HG03045 (cell line): ENCODE results near the gene FIGN.

Source experiments
- ATAC-seq: cut with Tn5 transposase; IDR thresholded peaks from one replicate; pipeline ENCODE4 v1.9.1; 2021; ENCODE audit warnings: mild to moderate bottlenecking, moderate library complexity; ENCODE audit not compliant: unreplicated experiment

The FIGN gene

DNA sequence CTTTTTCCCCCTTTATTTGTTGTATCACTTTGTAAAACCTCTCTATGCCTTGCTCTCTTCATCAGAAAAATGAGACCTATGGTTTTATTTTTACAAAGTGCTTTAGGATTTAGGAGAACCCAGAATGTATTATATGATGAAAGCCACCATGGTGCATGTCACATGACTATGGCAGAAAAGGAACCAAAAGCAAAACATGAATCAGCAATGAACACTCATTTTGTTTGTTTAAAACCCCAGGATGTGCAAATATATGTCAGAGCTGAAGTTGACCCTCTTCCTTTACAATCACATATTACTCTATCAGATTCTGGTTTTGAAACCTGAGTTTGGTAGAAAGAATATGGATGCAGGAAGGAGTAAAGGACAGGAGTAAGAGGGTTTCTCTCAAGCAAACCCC lies 70.0 kb downstream of the FIGN start:
- no peak for ATAC-seq

DNA sequence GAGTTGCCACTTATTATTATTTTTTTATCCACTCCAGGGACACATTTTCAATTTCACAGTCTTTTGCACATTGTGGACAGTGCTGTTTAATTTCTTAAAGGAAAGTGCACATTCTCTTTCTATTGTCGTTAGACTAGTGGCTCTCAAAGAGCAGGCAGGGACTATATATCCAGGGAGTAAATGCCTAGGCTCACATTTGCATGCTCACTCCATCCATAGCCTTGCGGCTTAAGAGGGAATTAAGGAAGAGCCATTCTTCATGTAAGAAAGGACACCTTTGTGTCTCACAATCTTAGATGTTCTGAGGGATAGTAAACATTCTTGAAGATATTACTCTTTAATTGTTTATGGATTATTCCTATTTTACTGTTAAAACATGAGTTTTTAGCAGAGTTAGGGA lies 70.8 kb downstream of the FIGN start:
- no peak for ATAC-seq

DNA sequence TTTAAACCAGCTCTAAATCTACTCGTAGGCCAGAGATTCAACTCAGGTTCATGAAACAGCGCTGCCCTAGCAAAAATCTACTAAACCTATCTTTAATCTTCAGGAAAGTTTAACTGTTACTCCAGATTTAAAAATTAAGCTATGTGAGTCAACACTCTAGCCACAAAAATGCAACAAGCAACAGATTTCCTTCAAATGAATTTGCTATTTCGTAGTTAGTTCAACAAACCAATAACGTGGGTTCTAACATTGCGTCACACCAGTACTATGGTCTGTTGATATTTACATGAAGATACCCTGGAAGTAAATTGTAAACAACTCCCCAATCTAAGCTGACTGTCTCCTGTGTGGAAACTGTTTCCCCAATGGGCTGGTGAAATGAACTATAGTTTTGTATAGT lies 71.2 kb downstream of the FIGN start:
- no peak for ATAC-seq

DNA sequence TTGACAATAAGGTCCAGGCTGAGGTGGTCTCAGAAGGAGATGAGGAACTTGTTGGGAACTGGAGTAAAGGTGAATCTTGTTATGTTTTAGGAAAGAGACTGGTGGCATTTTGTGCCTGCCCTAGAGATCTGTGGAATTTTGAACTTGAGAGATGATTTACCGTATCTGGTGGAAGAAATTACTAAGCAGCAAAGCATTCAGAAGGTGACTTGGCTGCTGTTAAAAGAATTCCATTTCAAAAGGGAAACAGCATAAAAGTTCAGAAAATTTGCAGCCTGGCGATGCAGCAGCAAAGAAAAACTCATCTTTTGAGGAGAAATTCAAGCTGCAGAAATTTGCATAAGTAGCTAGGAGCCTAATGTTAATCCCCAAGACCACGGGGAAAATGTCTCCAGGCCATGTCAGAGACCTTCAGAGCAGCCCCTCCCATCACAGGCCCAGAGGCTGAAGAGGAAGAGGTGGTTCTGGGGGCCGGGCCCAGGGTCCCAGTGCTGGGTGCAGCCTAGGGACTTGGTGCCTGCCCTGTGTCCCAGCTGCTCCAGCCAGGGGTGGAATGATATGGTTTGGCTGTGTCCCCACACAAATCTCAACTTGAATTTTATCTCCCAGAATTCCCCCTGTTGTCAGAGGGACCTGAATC lies 73.5 kb downstream of the FIGN start:
- ATAC-seq, result no peak

DNA sequence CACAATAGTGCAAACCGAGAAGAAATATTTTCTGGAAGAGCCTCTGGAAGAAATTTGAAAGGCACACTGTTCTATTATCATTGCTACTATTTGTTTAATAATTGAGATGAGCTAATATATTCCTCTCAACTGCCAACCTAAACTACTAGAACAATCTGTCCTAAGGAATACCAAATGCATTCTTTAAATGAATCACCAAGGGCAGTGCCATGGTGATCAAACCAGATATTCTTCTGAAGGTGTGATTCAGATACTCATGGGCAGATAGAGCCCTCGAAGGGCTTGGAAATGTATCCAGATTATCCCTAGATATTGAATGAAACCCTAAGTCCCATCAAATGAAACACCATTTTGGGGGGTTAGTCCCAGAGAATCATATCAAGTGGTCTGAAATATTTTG lies 76.6 kb downstream of the FIGN start:
- no peak for ATAC-seq

DNA sequence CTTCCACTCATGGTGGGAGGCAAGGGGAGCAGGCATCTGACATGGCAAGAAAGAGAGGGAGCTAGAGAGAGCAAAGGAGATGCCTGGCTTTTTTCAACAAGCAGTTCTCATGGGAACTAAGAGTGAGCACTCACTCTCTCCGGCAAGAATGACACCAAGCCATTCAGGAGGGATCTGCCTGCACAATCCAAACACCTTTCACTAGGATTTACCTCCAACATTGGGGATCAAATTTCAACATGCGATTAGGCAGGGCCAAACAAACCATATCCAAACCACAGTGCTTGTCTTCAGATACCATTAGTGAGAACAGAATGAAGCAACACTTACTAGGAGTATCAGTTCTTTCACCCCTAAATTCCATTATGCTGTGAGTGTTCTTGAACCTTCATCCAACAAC lies 77.3 kb downstream of the FIGN start:
- ATAC-seq, result no peak

DNA sequence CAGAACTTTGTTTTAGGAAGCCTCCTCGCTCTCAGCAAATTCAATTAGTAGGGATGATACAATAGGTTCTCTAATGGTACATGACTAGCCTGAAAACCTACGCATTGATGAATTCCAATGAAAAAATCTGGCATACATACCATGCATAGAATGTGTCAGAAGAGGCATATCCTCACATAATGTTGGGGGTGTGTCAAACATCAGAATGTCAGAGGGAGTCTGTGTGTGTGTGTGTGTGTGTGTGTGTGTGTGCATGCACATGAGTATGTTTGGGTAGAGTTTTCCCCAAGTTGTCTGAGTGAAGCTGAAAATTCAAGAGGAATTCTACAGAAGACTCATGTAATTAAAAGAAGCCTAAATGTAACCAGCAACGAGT lies 78.5 kb downstream of the FIGN start:
- no peak for ATAC-seq

DNA sequence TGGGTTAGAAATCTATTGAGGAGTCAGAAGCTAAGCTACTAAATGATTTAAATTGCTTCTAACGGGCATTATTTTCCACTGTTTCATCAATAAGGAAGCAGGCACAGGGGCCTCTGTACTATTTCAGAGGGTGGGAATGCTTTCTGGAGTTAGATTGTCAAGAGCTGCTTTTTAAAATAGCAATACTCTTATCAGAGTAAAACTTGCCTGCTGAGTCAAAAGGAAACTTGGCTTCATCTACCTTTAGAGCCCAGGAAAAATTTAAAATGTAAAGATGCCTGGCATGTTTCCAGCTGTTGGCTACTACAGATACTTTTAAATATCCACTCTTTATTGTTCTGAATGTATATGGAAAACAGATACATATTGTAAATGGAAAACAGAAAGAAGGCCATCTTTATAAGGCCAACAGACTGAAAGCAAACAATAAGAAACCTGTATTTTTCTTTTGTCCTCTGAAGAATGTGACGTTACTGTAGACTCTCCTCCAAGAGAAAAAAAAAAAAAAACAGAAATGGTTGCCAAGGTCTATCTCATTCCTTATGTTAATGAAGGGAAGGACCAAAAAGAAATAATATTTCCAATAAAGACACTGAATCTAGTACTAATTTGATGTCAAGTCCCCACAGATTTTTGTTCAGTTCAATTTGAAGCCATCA lies 79.1 kb downstream of the FIGN start:
- no peak for ATAC-seq

DNA sequence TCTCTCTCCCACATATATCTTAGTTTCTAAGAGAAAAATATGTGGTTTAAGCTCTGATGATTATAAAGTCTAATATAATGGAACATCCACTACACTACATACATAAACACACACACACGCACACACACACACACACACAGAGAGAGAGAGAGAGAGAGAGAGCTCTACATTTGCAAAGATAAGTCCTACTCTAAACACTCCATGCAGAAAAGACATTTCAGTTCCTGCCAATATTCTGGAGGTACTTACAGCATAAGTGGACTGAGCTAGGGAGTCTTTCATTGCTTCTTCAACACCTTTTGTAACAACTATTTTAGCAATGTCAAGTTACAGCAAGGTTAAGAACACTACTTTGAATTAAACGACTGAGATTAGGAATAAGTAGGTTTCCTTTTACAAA lies 80.1 kb downstream of the FIGN start:
- ATAC-seq, result no peak

DNA sequence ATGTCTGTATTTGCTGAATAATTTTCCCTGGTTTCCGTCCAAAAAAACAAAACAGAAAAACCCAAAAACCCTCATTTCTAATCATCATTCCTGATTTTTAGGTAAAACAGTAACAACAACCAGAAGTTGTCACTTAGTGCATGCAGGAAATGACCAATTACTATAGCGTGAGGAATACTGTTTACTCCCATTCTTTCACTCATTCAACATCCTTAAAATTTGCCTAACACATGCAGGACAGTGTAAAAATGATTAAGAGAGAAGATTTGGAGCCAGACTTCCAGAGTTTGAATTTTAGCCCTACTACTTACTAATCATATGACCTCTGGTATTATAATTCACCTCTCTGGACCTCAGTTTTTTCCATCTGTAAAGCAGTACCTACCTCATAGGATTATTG lies 83.1 kb downstream of the FIGN start:
- no peak for ATAC-seq

DNA sequence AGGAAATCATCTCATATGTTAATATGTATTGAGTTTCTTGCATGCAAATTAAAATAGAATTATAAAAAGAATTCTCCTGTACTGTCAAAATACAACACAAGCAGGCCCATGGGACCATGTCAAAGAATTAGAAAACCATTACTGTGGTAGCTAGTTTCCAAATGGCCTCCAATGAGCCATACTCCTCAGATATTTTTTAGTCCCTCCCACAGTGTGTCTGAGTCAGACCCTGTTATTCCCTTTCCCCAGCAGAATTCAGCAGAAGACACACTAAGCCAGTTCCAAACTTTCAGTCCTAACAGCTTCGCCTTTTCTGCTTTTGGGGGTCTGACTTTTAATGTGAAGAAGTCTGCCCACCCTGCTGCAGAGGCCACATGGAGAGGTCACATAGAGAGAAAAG lies 86.7 kb downstream of the FIGN start:
- no peak for ATAC-seq

DNA sequence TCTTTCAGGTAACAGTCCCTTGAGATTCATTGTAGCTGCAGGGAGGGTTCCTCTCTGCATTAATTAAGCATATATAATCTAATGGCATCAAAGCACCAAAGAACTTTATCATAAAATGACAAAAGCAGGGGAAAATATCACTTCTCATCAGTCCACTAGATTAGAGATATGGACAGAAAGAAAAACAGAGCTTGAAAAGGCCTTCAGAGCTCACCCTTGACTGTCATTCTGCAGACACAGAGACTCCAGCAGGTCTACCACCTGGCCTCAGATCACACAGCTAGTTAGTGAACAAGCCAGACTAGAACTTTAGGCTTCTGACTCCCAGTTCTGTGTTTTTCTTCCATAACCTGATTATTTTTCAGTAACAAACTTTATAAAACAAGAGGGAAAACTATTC lies 88.5 kb downstream of the FIGN start:
- no peak for ATAC-seq

DNA sequence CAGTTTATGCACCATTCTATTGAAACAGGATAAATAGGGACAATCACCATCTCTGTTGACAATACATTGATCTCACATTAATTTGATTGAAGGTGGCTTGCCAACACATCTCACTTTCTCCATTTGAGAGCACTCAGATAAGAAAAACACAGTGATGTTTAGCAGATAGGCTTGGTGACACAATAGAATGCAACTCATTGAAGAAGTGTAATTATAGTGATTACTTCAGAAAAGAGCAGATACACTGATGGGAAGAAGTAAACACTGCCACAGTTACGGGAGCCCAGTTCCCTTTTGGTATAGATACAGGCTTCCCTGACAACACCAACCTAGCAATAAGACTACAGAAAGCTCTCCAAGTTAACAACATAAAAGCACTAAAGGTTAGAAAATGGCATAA lies 89.1 kb downstream of the FIGN start:
- ATAC-seq, result no peak

DNA sequence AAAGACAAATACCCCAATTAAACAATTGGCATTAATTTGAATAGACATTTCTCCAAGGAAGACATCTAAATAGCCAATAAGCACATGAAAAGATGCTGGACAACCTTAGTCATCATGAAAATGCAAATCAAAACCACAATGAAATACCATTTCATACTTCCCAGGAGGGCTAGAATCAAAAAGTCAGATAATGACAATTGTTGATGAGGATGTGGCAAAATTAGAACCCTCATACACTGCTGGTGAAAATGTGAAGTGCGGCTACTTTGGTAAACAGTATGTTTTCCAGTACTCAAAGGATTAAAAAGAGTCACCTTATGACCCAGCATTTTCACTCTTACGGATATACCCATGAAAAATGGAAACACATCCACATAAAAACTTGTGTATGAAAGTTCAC lies 91.6 kb downstream of the FIGN start:
- no peak for ATAC-seq

DNA sequence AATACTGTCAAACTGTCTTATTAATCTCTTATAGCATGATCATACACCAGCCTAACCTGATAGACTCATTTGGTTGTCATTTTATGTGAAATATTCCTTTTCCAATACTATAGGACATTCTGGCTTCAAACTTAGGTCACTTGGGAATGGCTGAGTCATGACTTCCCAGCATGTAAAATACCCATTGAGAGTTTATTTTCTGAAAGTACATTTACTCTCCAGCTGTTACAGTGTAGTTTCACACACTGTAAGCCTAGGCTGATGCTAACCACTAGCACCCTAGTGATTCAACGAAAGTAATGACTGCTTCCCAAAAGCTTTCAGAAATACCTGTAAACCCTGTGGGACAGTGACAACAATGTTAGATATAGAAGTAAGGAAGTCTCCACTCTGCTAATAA lies 93.8 kb downstream of the FIGN start:
- no peak for ATAC-seq

DNA sequence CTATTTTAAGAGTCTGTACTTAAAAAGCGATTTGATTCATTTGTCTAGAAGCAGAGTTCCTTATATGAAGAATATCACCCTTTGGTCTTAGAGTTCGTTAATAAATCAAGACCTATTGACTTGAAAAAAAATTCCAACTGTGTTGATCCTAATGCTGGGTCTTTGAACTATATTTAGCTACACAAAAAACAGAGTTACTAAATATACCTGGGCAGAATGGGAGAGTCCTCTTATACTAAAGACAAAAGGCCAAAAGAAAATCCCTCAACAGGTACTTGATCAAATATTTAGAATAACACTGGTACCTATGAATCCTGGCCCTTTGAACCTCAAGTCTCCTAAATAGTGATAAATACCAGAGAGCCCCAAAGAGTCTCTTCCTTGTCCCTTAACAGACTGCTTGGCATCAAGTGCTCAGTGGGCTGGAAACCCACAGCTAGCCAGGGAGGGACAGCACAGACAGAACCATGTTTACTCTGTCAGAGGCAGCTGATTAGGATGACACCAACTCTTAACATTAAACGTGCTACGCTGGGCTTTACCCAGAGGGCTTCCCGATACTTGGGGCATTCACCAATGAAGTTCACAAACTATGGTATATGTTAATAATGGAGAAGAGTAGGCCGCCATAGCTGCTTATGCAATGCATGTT lies 95.1 kb downstream of the FIGN start:
- no peak for ATAC-seq

DNA sequence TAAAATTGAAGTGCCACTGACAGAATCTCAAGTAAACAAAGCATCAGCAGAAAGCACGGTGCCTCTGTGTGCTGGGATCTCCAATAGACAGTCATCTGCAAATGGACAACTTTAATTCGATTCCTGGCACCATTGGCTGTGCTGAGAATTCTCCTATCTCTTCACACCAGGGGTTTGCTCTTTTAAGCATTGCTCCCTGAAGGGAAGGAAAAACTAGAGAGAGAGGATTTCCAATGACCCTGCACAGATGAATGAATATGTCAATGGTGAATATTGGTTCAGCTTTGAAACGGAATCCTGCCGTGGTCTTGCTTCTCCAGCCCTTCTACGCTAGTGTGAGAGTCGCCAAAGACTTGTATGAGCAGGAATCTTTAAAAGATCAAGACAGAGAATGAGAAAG lies 97.9 kb downstream of the FIGN start:
- ATAC-seq, result no peak

DNA sequence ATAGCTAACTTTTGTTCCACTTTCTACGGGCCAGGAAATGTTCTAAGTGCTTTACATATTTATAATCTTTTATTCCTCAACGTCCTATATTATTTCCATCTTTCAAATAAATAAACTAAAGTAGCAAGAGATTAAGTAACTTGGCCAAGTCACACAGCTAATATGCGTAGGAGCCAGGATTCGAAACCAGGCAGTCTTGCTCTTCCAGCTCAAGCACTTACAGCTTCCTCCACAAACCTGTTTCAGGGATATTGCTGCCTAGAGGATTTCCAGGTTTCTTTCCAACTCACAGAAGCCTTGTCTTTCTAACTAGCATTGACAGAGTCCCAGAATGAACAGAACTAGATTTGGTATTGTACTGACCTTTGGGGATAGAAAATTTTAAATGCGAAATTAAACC lies 102.5 kb downstream of the FIGN start:
- no peak for ATAC-seq

DNA sequence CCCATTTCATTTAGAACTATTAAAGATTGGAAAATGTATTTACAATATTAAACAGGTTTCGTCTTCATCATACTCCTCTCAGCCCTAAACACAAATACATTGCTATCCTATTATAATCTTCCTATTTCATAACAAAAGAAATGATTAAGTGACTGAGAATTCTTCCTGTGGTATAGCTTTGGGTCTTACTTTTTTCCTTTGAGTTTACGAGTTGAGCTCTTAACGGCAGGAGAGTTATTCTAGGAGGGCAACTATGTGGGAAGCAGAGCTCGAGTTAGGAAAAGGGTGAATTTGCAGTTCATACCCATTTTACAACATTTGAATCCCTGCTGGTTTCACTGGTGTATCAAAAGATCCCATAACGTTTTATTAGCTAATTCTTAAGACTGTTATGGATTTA lies 105.0 kb downstream of the FIGN start:
- no peak for ATAC-seq

DNA sequence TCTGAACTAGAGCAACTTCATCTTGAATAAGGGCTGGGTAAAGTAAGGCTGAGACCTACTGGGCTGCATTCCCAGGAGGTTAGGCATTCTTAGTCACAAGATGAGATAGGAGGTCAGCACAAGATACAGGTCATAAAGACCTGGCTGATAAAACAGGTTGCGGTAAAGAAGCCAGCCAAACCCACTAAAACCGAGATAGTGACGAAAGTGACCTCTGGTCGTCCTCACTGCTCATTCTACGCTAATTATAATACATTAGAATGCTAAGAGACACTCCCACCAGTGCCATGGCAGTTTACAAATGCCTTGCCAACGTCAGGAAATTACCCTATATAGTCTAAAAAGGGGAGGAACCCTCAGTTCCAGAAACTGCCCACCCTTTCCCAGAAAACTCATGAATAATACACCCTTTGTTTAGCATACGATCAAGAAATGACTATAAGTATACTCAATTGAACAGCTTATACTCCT lies 109.1 kb downstream of the FIGN start:
- no peak for ATAC-seq

DNA sequence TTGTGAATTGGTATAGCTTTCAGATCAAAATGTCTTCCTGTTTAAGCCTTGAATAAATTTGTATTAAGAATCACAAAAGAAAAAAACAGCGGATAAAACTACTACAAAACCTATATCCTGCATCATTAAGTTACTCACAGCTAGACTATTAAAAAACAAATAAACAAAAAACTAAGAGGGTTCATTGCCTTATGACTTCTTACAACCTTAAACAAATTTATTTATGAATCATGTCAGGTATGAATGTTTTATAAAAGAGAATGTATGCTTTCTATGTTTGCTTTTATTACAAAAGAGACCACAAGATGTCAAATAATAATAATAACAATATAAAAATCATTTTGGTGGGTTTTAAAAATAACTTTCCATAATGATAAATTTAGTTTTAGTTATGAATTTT lies 109.6 kb downstream of the FIGN start:
- ATAC-seq, result no peak

DNA sequence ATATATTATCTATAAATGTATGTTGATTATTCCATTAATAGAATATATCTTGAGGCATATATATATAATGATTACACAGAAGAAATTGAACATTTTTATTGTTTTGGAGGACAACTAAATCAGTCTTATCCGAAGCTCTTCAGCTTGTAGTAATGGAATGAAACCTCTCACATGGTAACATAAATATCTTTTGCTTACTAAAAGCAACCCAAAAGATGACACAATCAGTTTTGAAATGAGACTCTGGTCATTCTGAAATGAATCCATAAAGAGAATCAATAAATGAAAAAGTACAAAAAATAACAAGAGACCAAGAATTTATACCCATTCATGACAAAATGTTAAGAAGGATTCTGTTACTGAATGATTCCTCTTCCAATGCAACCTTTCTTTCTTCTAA lies 110.2 kb downstream of the FIGN start:
- no peak for ATAC-seq
